H1 (cell line): ENCODE data around the gene OR5K2. TPM values are rescaled to one million over a fixed set of nuclear protein-coding genes. Genes with fewer than 3 reads are reported as not detected.

Experiments
- CEBPB ChIP-seq: IDR thresholded peaks from 2 replicates; pipeline ENCODE4 v1.6.1; 2012; ENCODE audit warnings: low read depth, low read length
- CHD7 ChIP-seq: fragments of 300-600 bp; sonication (generic); IDR thresholded peaks from 2 replicates; pipeline ENCODE4 v1.7.1; 2012; ENCODE audit warnings: low read length, moderate library complexity, mild to moderate bottlenecking, inconsistent platforms; ENCODE audit not compliant: insufficient replicate concordance
- EGR1 ChIP-seq: IDR thresholded peaks from 2 replicates; pipeline ENCODE4 v1.6.1; 2011; ENCODE audit warnings: low read depth, low read length, borderline replicate concordance
- polyA plus RNA-seq, 7 experiments: library from polyadenylated mRNA; depleted of rRNA in 3 of 7; stranded (reverse) in 5 of 7; unstranded in 2 of 7; fragments of >200 nt in 5 of 7; fragments of 200-250 nt in 2 of 7; gene quantifications; 1 replicate in 5 of 7; 2 replicates in 1 of 7; 4 replicates in 1 of 7; pipeline versions ENCODE4 v1.2.1 to v1.2.3, GENCODE V29; 2011 to 2013; ENCODE audit warnings: missing spikeins in 2 of 7, mixed read lengths in 2 of 7
- total RNA-seq: library from RNA; stranded (reverse); fragmentation: NEBNext Ultra II Directional; extraction: Animal tissue kit (Norgen Biotek cat#: 25700); gene quantifications from 2 replicates; pipeline ENCODE4 v1.2.1, GENCODE V29; 2021

Gene OR5K2
- total and polyA plus RNA-seq, 2 of the 8 experiments (the other 6 are each of a cell fraction or from before 2014, with no cell fraction given), result not detected

- TF ChIP-seq CHD7 (no peak), EGR1 (no peak), CEBPB (no peak)
Measured at GRCh38 chr3:98532709-98533571, 35.5 kb downstream of the OR5K2 start (continued).
